Osteocyte (in vitro differentiated cells): ENCODE results near the gene ACAD8. TPM values are rescaled to one million over a fixed set of nuclear protein-coding genes. Genes with fewer than 3 reads are reported as not detected.

ENCODE experiments used
- DNase-seq: peaks from one replicate; pipeline ENCODE4 v3.0.0; 2021; ENCODE audit warnings: mixed read lengths; ENCODE audit not compliant: unreplicated experiment; ENCODE audit errors: extremely low spot score
- H3K27ac Mint-ChIP-seq: one replicate; pipeline ENCODE4 v1.8.0; 2021; ENCODE audit warnings: mild to moderate bottlenecking, mixed read lengths; ENCODE audit not compliant: unreplicated experiment
- H3K27me3 Mint-ChIP-seq: one replicate; pipeline ENCODE4 v1.8.0; 2021; ENCODE audit warnings: mixed read lengths; ENCODE audit not compliant: unreplicated experiment
- H3K36me3 Mint-ChIP-seq: one replicate; pipeline ENCODE4 v1.8.0; 2021; ENCODE audit warnings: mixed read lengths; ENCODE audit not compliant: unreplicated experiment
- H3K4me1 Mint-ChIP-seq: one replicate; pipeline ENCODE4 v1.8.0; 2021; ENCODE audit warnings: mixed read lengths; ENCODE audit not compliant: unreplicated experiment
- H3K4me3 Mint-ChIP-seq: one replicate; pipeline ENCODE4 v1.8.0; 2021; ENCODE audit warnings: mild to moderate bottlenecking, moderate library complexity, mixed read lengths; ENCODE audit not compliant: unreplicated experiment
- H3K9me3 Mint-ChIP-seq: one replicate; pipeline ENCODE4 v1.8.0; 2021; ENCODE audit warnings: mixed read lengths; ENCODE audit not compliant: unreplicated experiment
- total RNA-seq: library from RNA; stranded (reverse); gene quantifications from 2 replicates; pipeline ENCODE4 v1.2.1, GENCODE V29; 2021
- TF ChIP-seq, protein P1 (sequence below): fragments of 200-600 bp; sonication (generic); IDR thresholded peaks from 2 replicates; pipeline ENCODE4 v1.5.0; 2021; ENCODE audit warnings: antibody characterized with exemption, mild to moderate bottlenecking, moderate library complexity

ACAD8 gene
- total RNA-seq, 1 donor from 2014 or later = 25.5 TPM

DNA sequence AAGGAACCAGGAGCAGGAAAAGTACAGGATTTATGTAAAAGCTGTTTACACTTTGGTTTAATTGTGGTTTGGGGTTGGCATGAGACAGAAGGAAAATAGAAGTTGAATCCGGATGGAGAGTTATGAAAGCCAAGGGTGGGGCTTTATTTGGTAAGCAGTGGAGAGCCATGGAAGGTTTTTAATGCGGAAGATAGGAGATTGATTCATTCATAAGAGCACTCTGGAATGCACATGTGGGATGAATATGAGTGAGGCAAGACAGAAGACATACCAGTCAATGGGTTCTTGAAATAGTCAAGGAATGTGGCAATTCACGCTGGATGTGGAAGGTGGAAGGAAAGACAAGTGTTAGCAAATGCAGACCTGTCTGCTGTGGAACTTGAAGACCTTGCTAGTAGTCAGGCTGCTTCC lies 13.5 kb downstream of the ACAD8 start:
- Mint-ChIP-seq H3K9me3 (no peaks in the 10 kb centered on the region), H3K27me3 (peaks cover 18% of the 10 kb centered on the region), H3K36me3 (peaks cover 8% of the 10 kb centered on the region), H3K4me3 (no peak overlapping the region), H3K4me1 (no peaks in the 10 kb centered on the region), H3K27ac (no peak overlapping the region)
- TF ChIP-seq, protein P1, sequence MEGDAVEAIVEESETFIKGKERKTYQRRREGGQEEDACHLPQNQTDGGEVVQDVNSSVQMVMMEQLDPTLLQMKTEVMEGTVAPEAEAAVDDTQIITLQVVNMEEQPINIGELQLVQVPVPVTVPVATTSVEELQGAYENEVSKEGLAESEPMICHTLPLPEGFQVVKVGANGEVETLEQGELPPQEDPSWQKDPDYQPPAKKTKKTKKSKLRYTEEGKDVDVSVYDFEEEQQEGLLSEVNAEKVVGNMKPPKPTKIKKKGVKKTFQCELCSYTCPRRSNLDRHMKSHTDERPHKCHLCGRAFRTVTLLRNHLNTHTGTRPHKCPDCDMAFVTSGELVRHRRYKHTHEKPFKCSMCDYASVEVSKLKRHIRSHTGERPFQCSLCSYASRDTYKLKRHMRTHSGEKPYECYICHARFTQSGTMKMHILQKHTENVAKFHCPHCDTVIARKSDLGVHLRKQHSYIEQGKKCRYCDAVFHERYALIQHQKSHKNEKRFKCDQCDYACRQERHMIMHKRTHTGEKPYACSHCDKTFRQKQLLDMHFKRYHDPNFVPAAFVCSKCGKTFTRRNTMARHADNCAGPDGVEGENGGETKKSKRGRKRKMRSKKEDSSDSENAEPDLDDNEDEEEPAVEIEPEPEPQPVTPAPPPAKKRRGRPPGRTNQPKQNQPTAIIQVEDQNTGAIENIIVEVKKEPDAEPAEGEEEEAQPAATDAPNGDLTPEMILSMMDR = no peak
- no peak for DNase-seq

DNA sequence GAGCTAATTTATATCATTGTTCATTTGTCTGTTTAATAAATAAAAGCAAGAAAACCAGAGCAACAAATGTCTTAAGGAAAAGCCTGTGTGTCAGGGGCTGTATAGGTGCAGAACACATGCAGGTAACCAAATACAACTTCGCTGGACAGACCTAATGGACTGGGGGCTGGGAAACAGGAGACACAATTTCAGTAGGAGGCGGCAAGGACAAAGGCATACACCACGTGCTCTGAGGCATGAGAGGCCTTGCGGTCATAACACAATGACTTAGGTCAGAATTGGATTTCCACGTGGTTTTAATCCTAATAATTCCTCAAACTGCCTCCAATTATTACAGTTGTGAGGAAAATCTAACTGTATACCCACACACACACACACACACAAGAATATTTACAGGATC lies 14.1 kb downstream of the ACAD8 start:
- H3K9me3 Mint-ChIP-seq = no peaks in the 10 kb centered on the region
- DNase-seq = no peak
- H3K4me3 Mint-ChIP-seq = no peak overlapping the region
- H3K4me1 Mint-ChIP-seq = no peaks in the 10 kb centered on the region
- peaks cover 23% of the 10 kb centered on the region for H3K27me3 Mint-ChIP-seq
- peaks cover 8% of the 10 kb centered on the region for H3K36me3 Mint-ChIP-seq
- TF ChIP-seq, protein P1 = no peak
- no peak overlapping the region for H3K27ac Mint-ChIP-seq

DNA sequence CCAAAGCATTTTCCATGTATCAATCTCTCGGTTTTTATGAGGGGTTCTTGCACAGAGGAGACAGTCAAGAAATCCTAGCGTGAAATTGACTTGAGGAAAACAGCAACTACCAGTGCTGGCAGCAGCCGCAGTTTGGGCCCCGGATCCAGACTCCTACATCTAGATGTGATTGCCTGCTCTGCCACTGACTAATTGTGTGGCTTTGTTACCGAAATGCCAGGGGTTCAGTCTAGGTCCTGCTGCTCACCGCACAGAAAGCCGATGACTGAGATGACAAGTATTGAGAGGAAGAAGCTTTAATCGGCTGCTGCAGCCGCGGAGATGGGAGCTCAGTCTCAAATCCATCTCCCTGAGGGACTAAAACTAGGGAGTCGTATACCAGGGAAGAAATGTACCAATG lies 14.6 kb downstream of the ACAD8 start:
- DNase-seq = no peak
- TF ChIP-seq, protein P1 = no peak
- Mint-ChIP-seq H3K27me3 (peaks cover 28% of the 10 kb centered on the region), H3K36me3 (peaks cover 7% of the 10 kb centered on the region), H3K4me1 (no peaks in the 10 kb centered on the region), H3K4me3 (no peak overlapping the region), H3K27ac (no peak overlapping the region), H3K9me3 (no peaks in the 10 kb centered on the region)

DNA sequence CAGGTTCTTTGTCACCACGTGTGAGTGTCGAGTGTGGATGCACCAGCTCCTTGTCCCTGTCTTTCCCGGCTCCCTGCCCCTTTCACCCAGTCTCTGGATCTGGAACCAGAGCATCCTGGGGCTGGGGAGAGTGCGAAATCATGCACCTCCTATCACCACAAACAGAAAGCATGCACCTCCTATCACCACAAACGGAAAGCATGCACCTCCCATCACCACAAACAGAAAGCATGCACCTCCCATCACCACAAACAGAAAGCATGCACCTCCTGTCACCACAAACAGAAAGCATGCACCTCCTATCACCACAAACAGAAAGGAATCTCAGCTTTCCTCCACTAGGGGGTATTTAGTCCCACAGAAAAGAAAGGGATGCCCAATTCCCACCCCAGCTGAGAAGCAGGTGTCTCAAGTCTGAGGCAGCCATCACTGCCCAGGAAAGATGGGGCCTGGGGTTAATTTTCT lies 16.9 kb downstream of the ACAD8 start:
- TF ChIP-seq, protein P1 = no peak
- Mint-ChIP-seq H3K27ac (no peak overlapping the region), H3K4me3 (no peak overlapping the region), H3K9me3 (no peaks in the 10 kb centered on the region), H3K4me1 (peaks cover 2% of the 10 kb centered on the region), H3K36me3 (peaks cover 3% of the 10 kb centered on the region), H3K27me3 (peaks cover 51% of the 10 kb centered on the region)
- DNase-seq = no peak

DNA sequence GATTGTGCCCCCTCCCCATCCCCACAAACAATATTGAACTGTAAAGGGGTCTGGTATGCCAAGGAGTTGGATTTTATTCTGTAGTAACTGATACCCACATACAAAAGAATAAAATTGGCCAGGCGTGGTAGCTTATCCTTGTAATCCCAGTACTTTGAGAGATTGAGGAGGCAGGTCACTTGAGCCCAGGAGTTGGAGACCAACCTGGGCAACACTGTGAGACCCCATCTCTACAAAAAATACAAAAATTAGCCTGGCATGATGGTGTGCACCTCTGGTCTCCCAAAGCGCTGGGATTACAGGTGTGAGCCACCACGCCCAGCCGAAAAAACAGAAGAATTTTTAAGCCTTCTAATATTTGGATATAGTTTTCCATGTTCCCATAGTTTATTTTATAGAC lies 18.6 kb downstream of the ACAD8 start:
- Mint-ChIP-seq H3K4me3 (no peak overlapping the region), H3K4me1 (peaks cover 12% of the 10 kb centered on the region), H3K27ac (no peak overlapping the region), H3K36me3 (no peaks in the 10 kb centered on the region), H3K27me3 (peaks cover 61% of the 10 kb centered on the region), H3K9me3 (no peaks in the 10 kb centered on the region)
- DNase-seq = no peak
- TF ChIP-seq, protein P1 = no peak
